GM19193 (cell line): ENCODE data around the gene PCDH9.

Experiments
- POLR2A ChIP-seq: IDR thresholded peaks from 4 replicates; pipeline ENCODE4 v1.6.1; 2011; ENCODE audit not compliant: insufficient read depth, insufficient read length; ENCODE audit errors: extremely low read depth

The PCDH9 gene

GRCh38 chr13:67071918-67072598 lies 158.1 kb downstream of the PCDH9 start:
- TF ChIP-seq POLR2A = no peak

GRCh38 chr13:67070306-67070705 lies 159.8 kb downstream of the PCDH9 start:
- no peak for TF ChIP-seq POLR2A

GRCh38 chr13:67069117-67069767 lies 160.9 kb downstream of the PCDH9 start:
- TF ChIP-seq POLR2A = no peak

GRCh38 chr13:67064920-67065319 lies 165.2 kb downstream of the PCDH9 start:
- TF ChIP-seq POLR2A = no peak

- no peak for TF ChIP-seq POLR2A
Observed at GRCh38 chr13:67063036-67063435, 167.1 kb downstream of the PCDH9 start.

- no peak for TF ChIP-seq POLR2A
Observed at GRCh38 chr13:67062160-67062559, 168.0 kb downstream of the PCDH9 start.

GRCh38 chr13:67061750-67062149 lies 168.4 kb downstream of the PCDH9 start:
- TF ChIP-seq POLR2A = no peak

GRCh38 chr13:67052550-67053490 lies 177.3 kb downstream of the PCDH9 start:
- no peak for TF ChIP-seq POLR2A

GRCh38 chr13:67049744-67050143 lies 180.4 kb downstream of the PCDH9 start:
- TF ChIP-seq POLR2A = no peak

GRCh38 chr13:67048821-67049150 lies 181.3 kb downstream of the PCDH9 start:
- no peak for TF ChIP-seq POLR2A

GRCh38 chr13:67048084-67048820 lies 181.9 kb downstream of the PCDH9 start:
- TF ChIP-seq POLR2A = no peak

- TF ChIP-seq POLR2A = no peak
Observed at GRCh38 chr13:67045357-67045756, 184.8 kb downstream of the PCDH9 start.

- no peak for TF ChIP-seq POLR2A
Observed at GRCh38 chr13:67043901-67044300, 186.2 kb downstream of the PCDH9 start.

- TF ChIP-seq POLR2A = no peak
Observed at GRCh38 chr13:67042556-67042955, 187.6 kb downstream of the PCDH9 start.
